NT2/D1 (cell line): Measurements from ENCODE around the gene CLCN7.
A peak's percentile ranks its signal among the peaks of the same experiment; 100 is the strongest.

Experiments
- DNase-seq: peaks from one replicate; pipeline ENCODE4 v3.0.0-alpha.2; 2011; ENCODE audit warnings: low read depth, low spot score
- H3K27me3 ChIP-seq: 2 replicates; pipeline ENCODE4 v1.6.0; 2011; ENCODE audit warnings: mild to moderate bottlenecking; ENCODE audit not compliant: insufficient read length, insufficient read depth
- H3K36me3 ChIP-seq: 2 replicates; pipeline ENCODE4 v1.6.1; 2011; ENCODE audit warnings: mild to moderate bottlenecking, low read length, mixed read lengths; ENCODE audit not compliant: insufficient read depth, insufficient read length
- H3K4me1 ChIP-seq: 2 replicates; pipeline ENCODE4 v1.5.1; 2011; ENCODE audit not compliant: insufficient read depth, insufficient read length
- H3K4me3 ChIP-seq: 2 replicates; pipeline ENCODE4 v1.5.1; 2011; ENCODE audit warnings: low read depth; ENCODE audit not compliant: insufficient read length
- H3K9ac ChIP-seq: 2 replicates; pipeline ENCODE4 v1.6.0; 2011; ENCODE audit warnings: low read depth; ENCODE audit not compliant: insufficient read length
- H3K9me3 ChIP-seq: 2 replicates; pipeline ENCODE4 v1.5.1; 2011; ENCODE audit warnings: mild to moderate bottlenecking, low read length; ENCODE audit not compliant: insufficient read depth
- SUZ12 ChIP-seq: IDR thresholded peaks from 2 replicates; pipeline ENCODE4 v1.6.1; 2011; ENCODE audit not compliant: insufficient read length, insufficient read depth; ENCODE audit errors: extremely low read depth
- YY1 ChIP-seq: IDR thresholded peaks from 2 replicates; pipeline ENCODE4 v1.6.1; 2011; ENCODE audit not compliant: insufficient read length, insufficient read depth
- ZNF274 ChIP-seq: IDR thresholded peaks from 2 replicates; pipeline ENCODE4 v1.6.1; 2011; ENCODE audit warnings: mild to moderate bottlenecking, low read depth, low read length

Gene CLCN7

DNA sequence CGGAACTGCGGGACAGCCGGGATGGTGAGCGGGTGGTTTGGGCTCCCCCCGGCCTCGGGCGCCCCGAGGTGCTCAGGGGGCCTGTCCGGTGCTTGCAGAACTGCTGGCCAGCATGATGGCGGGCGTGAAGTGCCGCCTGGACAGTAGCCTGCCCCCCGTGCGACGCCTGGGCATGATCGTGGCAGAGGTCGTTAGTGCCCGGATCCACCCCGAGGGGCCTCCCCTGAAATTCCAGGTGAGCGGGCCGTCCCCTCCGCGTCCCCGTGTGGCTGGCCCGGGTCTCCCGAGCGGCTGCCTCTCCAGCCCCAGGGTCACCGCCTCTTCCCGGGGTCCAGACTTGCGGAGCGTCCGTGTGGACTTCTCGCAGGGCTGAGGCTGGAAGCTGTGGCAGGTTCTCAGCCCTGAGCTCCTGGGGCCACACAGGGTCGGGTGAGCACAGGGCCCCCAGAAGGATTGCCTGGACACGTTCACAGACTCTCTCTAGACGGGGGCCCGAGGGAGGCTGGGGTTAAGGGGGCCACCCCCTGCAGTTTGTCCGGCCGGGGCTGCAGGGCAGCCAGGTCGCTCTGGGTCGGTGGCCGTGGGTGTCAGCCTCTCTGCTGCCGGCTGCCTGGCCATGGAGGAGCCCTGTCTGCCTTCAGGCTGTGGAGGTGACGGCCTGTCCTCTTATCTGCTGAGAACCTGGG is 25.8 kb upstream of the CLCN7 start:
- no peak for TF ChIP-seq ZNF274
- TF ChIP-seq YY1 = no peak
- no peak for TF ChIP-seq SUZ12
- DNase-seq = no peak
- H3K9ac ChIP-seq = no peak overlapping the region
- H3K4me3 ChIP-seq = no peak overlapping the region
- peaks cover 95% of the 10 kb centered on the region for H3K36me3 ChIP-seq
- no peaks in the 10 kb centered on the region for H3K27me3 ChIP-seq
- H3K9me3 ChIP-seq = no peaks in the 10 kb centered on the region
- H3K4me1 ChIP-seq = peaks cover 2% of the 10 kb centered on the region

DNA sequence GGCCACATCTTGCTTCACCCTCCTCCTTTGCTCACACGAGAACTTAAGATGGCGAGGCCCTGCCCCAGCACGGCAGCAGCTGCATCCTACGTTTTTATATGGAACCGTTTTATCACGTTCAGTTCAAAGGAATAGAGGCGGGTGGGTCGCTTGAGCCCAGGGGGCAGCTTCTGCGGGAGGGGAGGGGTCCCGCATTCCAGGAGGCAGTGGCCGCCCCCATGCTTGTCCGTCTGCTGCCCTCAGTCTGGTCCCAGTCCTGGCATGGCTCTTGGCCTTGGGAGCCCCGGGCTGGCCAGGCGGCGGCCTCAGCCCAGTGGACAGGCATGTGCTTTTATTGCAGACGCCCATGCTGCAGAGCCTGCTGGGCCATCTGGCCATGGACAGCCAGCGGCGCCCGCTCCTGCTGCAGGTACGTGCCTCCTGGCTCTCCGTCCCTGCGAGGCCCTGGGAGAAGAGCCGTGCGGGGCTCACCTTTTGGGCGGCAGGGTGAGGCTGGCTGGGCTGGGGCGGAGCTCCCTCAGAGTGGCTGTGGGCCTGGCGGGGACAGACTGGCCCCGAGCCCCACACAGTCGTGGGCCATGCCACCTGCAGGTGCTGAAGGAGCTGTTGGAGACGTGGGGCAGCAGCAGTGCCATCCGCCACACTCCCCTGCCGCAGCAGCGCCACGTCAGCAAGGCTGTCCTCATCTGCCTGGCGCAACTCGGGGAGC is 25.1 kb upstream of the CLCN7 start:
- H3K4me1 ChIP-seq = peaks cover 5% of the 10 kb centered on the region
- no peaks in the 10 kb centered on the region for H3K27me3 ChIP-seq
- H3K9ac ChIP-seq = no peak overlapping the region
- no peak for DNase-seq
- peaks cover 95% of the 10 kb centered on the region for H3K36me3 ChIP-seq
- TF ChIP-seq ZNF274 = no peak
- TF ChIP-seq YY1 = no peak
- TF ChIP-seq SUZ12 = no peak
- no peaks in the 10 kb centered on the region for H3K9me3 ChIP-seq
- no peak overlapping the region for H3K4me3 ChIP-seq

DNA sequence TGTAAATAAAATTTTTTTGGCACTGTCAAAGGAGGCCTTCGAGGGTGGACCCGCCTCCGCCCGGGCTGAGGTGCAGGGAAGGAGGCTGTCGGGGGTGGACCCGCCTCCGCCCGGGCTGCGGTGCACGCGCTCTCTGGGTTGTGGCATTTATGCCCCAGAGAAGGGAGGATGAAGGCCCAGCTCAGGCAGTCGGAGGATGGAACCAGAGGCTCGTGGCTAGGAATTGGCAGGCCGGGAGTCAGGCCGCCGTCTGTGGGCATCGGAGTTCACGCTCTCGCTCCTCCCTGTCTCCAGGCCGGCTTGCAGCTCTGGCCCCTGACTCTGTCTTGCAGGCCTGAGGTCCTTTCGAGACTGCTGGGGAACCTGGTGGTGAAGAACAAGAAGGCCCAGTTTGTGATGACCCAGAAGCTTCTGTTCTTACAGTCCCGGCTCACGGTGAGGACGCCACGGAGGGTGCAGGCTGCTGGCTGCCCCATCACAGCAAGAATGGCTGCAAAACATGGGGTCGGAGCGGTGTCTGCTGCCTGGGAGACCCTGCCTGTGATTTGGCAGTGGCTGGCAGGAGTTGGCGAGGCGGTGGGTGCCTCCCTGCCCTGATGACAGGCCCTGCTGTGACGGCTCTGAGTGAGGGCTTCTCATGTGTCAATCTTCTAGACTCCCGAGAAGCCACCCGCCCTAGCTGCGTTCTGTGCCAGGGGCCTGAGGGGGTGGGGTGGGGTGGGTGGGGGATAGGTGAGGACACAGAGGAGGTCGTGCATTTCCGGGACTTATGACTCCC is 24.3 kb upstream of the CLCN7 start:
- TF ChIP-seq YY1 (no peak), SUZ12 (no peak), ZNF274 (no peak)
- H3K4me1 ChIP-seq = peaks cover 12% of the 10 kb centered on the region
- no peak overlapping the region for H3K9ac ChIP-seq
- no peaks in the 10 kb centered on the region for H3K9me3 ChIP-seq
- no peaks in the 10 kb centered on the region for H3K27me3 ChIP-seq
- H3K4me3 ChIP-seq = no peak overlapping the region
- DNase-seq = no peak
- peaks cover 98% of the 10 kb centered on the region for H3K36me3 ChIP-seq

DNA sequence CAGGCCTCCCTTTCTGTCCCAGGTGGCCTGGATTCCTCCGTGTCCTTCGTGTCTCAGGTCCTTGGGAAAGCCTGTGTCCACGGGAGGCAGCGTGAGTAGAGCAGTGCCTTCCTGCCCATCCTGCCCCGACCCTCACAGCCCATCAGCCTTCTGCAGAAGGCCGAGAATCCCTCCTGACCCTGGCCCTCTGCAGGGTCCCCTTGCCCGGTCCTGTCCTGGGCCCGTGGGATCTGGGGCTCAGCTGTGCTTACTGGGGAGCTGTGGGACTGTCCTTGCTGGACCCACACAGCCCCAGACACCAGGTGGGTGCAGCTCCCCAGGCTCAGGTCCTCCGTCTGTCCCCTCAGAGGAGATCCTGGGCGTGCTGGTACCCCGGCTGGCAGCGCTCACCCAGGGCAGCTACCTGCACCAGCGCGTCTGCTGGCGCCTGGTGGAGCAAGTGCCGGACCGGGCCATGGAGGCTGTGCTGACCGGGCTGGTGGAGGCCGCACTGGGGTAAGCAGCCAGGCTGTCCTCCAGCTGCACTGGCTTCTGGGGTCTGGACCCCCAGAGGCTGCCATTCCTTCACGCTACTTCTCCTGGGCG is 22.3 kb upstream of the CLCN7 start:
- no peak for TF ChIP-seq YY1
- no peak for TF ChIP-seq SUZ12
- no peak for TF ChIP-seq ZNF274

DNA sequence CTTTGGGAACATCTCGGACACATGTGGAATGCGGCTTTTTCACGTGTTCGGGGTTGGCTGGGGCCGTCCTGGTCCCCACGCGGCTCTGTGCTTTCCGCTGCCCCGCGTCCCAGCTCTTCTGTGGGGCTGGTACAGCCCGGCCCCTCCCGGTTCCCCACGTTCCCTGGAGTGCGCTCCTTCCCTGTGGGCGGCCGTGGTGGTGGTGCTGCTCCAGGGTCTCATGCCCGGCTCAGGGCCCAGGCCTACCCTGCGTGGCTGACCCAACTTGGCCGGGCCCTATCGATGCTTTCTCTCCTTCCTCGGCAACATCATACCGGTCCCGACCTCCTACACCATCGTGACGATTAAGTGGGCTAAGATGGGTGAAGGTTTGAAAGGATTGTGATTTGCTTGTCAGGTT is 21.6 kb upstream of the CLCN7 start:
- Histone ChIP-seq H3K9me3 (no peaks in the 10 kb centered on the region), H3K27me3 (no peaks in the 10 kb centered on the region), H3K4me3 (no peak overlapping the region), H3K36me3 (peaks cover 74% of the 10 kb centered on the region), H3K4me1 (peaks cover 17% of the 10 kb centered on the region), H3K9ac (peak overlapping the region; percentile 32)
- TF ChIP-seq ZNF274 = no peak
- TF ChIP-seq YY1 = no peak
- TF ChIP-seq SUZ12 = no peak
- no peak for DNase-seq

More for the DNA sequence above, 22.3 kb upstream of the CLCN7 start:
- Histone ChIP-seq H3K4me3 (no peak overlapping the region), H3K27me3 (no peaks in the 10 kb centered on the region), H3K9ac (peak overlapping the region; percentile 32), H3K36me3 (peaks cover 80% of the 10 kb centered on the region), H3K9me3 (no peaks in the 10 kb centered on the region), H3K4me1 (peaks cover 17% of the 10 kb centered on the region)
- no peak for DNase-seq

DNA sequence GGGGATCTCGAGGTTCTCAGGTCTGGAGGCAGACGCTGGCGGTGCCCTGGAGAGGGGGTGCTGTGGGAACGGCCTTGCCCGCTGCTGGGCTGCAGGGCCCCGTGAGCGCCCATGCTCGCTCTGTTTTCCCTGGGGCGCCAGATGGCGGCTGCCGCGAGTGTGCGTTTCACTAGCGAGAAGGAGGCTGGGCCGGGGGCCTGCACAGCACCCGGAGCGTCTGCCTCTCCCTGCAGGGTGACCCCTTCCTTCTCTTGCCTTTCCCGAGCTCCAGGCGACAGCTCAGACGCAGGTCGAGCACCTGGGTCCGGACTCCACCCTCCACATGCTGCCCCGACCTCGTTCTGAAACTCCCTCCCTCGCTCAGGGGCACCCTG is 21.0 kb upstream of the CLCN7 start:
- Histone ChIP-seq H3K36me3 (peaks cover 68% of the 10 kb centered on the region), H3K9me3 (no peaks in the 10 kb centered on the region), H3K9ac (no peak overlapping the region), H3K4me3 (no peak overlapping the region), H3K27me3 (no peaks in the 10 kb centered on the region), H3K4me1 (peaks cover 17% of the 10 kb centered on the region)
- no peak for DNase-seq
- TF ChIP-seq SUZ12 = no peak
- no peak for TF ChIP-seq YY1
- TF ChIP-seq ZNF274 = no peak

DNA sequence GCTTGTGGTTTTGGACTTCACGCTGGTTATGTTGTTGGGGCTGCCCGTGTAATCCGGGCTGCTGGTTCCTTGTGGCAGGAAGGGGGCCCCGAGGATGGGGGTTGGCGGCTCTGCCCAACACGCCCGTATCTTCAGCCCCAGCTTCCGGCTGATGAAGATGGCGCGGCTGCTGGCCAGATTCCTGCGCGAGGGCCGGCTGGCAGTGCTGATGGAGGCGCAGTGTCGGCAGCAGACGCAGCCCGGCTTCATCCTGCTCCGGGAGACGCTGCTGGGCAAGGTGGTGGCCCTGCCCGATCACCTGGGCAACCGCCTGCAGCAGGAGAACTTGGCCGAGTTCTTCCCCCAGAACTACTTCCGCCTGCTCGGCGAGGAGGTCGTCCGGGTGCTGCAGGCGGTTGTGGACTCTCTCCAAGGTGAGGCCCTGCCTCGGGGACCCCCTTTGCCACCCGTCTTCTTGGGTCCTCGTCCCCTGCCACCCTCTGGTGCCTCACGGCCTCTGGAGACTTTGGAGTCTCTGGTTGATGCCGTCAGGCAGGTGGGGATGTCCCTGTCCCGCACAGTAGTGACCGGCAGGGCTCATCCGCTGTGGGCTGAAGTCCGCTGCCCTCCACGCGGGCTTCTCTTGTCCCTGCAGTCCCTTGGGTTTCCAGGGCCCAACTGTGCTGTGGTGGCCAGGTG is 20.5 kb upstream of the CLCN7 start:
- Histone ChIP-seq H3K4me3 (no peak overlapping the region), H3K4me1 (peaks cover 17% of the 10 kb centered on the region), H3K27me3 (no peaks in the 10 kb centered on the region), H3K9me3 (no peaks in the 10 kb centered on the region), H3K9ac (peak overlapping the region; percentile 56), H3K36me3 (peaks cover 62% of the 10 kb centered on the region)
- TF ChIP-seq SUZ12 (no peak), ZNF274 (no peak), YY1 (no peak)
- DNase-seq = no peak
